ENCODE measurements around the gene ARL6IP4.

DNA sequence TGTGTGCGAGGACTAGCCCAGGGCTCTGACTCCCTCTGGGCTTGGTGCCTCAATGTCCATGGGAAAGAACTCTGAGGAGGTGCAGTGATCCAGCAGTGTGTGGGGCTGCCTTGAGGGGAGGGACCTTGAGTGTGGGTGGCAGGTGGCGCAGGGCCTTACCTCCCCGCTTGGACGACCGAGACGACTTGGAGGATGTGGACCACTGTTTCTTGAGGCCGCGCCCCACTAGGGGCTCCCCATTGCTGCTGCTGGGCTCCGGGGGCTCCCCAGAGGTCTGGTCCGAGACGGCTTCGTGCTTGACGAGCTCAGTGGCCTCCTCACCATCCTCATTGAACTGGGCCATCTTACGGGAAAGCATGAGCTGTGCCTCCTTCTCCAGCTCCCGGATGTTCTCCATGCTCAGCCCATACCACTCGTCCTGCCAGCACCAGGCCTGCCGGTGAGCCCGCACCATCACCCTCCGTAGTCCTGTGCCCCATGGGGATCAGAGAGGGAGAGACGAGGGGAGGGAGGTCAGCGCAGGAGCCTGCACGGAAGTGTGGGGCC lies 24.7 kb downstream of the ARL6IP4 start:
- TF ChIP-seq POLR2A (IDR thresholded peaks at IDR 0.05) (no peak), POLR2AphosphoS5 (IDR thresholded peaks at IDR 0.05) (no peak), CTCF (IDR thresholded peaks at IDR 0.05) (no peak), EP300 (IDR thresholded peaks at IDR 0.05) (no peak)
